Uterus (tissue), 4 donors: Measurements from ENCODE around the gene MED23. TPM values are rescaled to one million over a fixed set of nuclear protein-coding genes. Genes with fewer than 3 reads are reported as not detected.

ENCODE experiments used
- DNase-seq, 2 donors: peaks; one replicate each; pipeline ENCODE4 v3.0.0-alpha.2; 2019 to 2020
- H3K27ac ChIP-seq, 2 donors: fragments of 200-600 bp; sonication (generic); 1 replicate in 1 of 2; 2 replicates in 1 of 2; pipeline ENCODE4 v1.5.1; 2016 to 2018
- H3K27me3 ChIP-seq, 2 donors: fragments of 200-600 bp; sonication (generic); one replicate each; pipeline ENCODE4 v1.5.1; 2018 to 2019; ENCODE audit warnings: control low read depth in 1 of 2
- H3K36me3 ChIP-seq, 2 donors: fragments of 200-600 bp; sonication (generic); one replicate each; pipeline ENCODE4 v1.5.1; 2019; ENCODE audit warnings: control low read depth in 1 of 2
- H3K4me1 ChIP-seq, 2 donors: fragments of 200-600 bp; sonication (generic); one replicate each; pipeline ENCODE4 v1.5.1; 2018 to 2019; ENCODE audit warnings: control low read depth in 1 of 2
- H3K4me3 ChIP-seq, 2 donors: fragments of 200-600 bp; sonication (generic); 1 replicate in 1 of 2; 2 replicates in 1 of 2; pipeline ENCODE4 v1.5.1; 2018 to 2019; ENCODE audit warnings: mild to moderate bottlenecking in 1 of 2
- H3K9me3 ChIP-seq, 2 donors: fragments of 200-600 bp; sonication (generic); one replicate each; pipeline ENCODE4 v1.5.1; 2019; ENCODE audit warnings: control low read depth in 1 of 2
- CTCF ChIP-seq, 4 experiments: fragments of 200-600 bp in 2 of 4; fragments of 450-650 bp in 2 of 4; sonication (generic) in 2 of 4; IDR thresholded peaks; one replicate each; pipeline ENCODE4 v1.5.1; 2016 to 2019; ENCODE audit warnings: antibody characterized with exemption in 4 of 4, mild to moderate bottlenecking in 2 of 4, moderate library complexity in 1 of 4
- POLR2A ChIP-seq, 2 donors: fragments of 450-650 bp; IDR thresholded peaks; one replicate each; pipeline ENCODE4 v1.6.1; 2016; ENCODE audit warnings: antibody characterized with exemption in 2 of 2, mild to moderate bottlenecking in 1 of 2, moderate library complexity in 1 of 2
- intact Hi-C: fragments of 100-400 bp; cut with DNase I; formaldehyde crosslinking; loops from one replicate; pipeline ENCODE4 v1.15.1; 2023; ENCODE audit warnings: low total_unique reads
- total RNA-seq, 4 donors: library from RNA; depleted of rRNA in 3 of 4; stranded (reverse); fragments of >200 nt in 3 of 4; gene quantifications; one replicate each; pipeline versions ENCODE4 v1.1.0 to v1.2.4, GENCODE V29; 2014 to 2023
- donor health status: DM: yes; HTN: yes; CAD: no.

MED23 gene
- total RNA-seq, 4 donors from 2014 or later, result 22.0 to 68.8 (median 35.9) TPM

- H3K4me1 ChIP-seq, result no peaks in the 10 kb centered on the region
- intact Hi-C loops, result no loop called here
- H3K36me3 ChIP-seq, result no peaks in the 10 kb centered on the region
- no peaks in the 10 kb centered on the region for H3K9me3 ChIP-seq
- no peak for TF ChIP-seq CTCF (IDR thresholded peaks at IDR 0.05)
- TF ChIP-seq POLR2A (IDR thresholded peaks at IDR 0.05), result no peak
- no peak overlapping the region for H3K27ac ChIP-seq
- H3K27me3 ChIP-seq, result no peaks in the 10 kb centered on the region
- DNase-seq, result no peak
- H3K4me3 ChIP-seq, result no peak overlapping the region
Measured at GRCh38 chr6:131641554-131641953, 13.5 kb upstream of the MED23 start.

- Histone ChIP-seq H3K36me3 (no peaks in the 10 kb centered on the region), H3K4me3 (no peak overlapping the region)
- no peak for DNase-seq
Measured at GRCh38 chr6:131640576-131640975, 12.5 kb upstream of the MED23 start.

GRCh38 chr6:131640100-131640499 is 12.1 kb upstream of the MED23 start:
- TF ChIP-seq POLR2A (IDR thresholded peaks at IDR 0.05), result no peak
- TF ChIP-seq CTCF (IDR thresholded peaks at IDR 0.05), result no peak
- Histone ChIP-seq H3K9me3 (no peaks in the 10 kb centered on the region), H3K27ac (no peak overlapping the region), H3K4me3 (no peak overlapping the region), H3K4me1 (no peaks in the 10 kb centered on the region), H3K36me3 (no peaks in the 10 kb centered on the region), H3K27me3 (no peaks in the 10 kb centered on the region)
- intact Hi-C loops, result no loop called here
- DNase-seq, result no peak

More at GRCh38 chr6:131640576-131640975, 12.5 kb upstream of the MED23 start:
- Histone ChIP-seq H3K27ac (no peak overlapping the region), H3K9me3 (no peaks in the 10 kb centered on the region), H3K27me3 (no peaks in the 10 kb centered on the region), H3K4me1 (no peaks in the 10 kb centered on the region)
- TF ChIP-seq CTCF (IDR thresholded peaks at IDR 0.05) (no peak), POLR2A (IDR thresholded peaks at IDR 0.05) (no peak)
- intact Hi-C loops, result no loop called here

GRCh38 chr6:131638013-131638412 is 10.0 kb upstream of the MED23 start:
- TF ChIP-seq POLR2A (IDR thresholded peaks at IDR 0.05) (no peak), CTCF (IDR thresholded peaks at IDR 0.05) (no peak)
- Histone ChIP-seq H3K27ac (no peak overlapping the region), H3K4me3 (no peak overlapping the region), H3K9me3 (no peaks in the 10 kb centered on the region), H3K4me1 (no peaks in the 10 kb centered on the region), H3K36me3 (no peaks in the 10 kb centered on the region), H3K27me3 (no peaks in the 10 kb centered on the region)
- intact Hi-C loops, result no loop called here
- DNase-seq, result no peak

GRCh38 chr6:131636880-131637792 is 9.1 kb upstream of the MED23 start, which contains the start of gene ENPP3:
Gene ENPP3, plus strand, starts transcription at chr6:131637302. Its CDS starts 83 bp downstream, at chr6:131637385.
- Histone ChIP-seq H3K9me3 (no peaks in the 10 kb centered on the region), H3K4me1 (no peaks in the 10 kb centered on the region), H3K27ac (no peak within 1 kb of the TSS), H3K27me3 (no peaks in the 10 kb centered on the region), H3K36me3 (no peaks in the 10 kb centered on the region), H3K4me3 (no peak within 1 kb of the TSS)
- intact Hi-C loops, result no loop called here
- TF ChIP-seq POLR2A (IDR thresholded peaks at IDR 0.05) (no peak), CTCF (IDR thresholded peaks at IDR 0.05) (no peak)
- DNase-seq, result no peak
